ENCODE results near the gene TRIB2. TPM values are rescaled to one million over a fixed set of nuclear protein-coding genes. Genes with fewer than 3 reads are reported as not detected.

TRIB2 gene
- total and polyA plus RNA-seq, 8 donors = 4.0 to 66.9 (median 16.1) TPM

GRCh38 chr2:12770300-12770968, 53.7 kb downstream of the TRIB2 start:
- 57 to 58% methylated on average over 8 of the region's 8 CpGs for WGBS, 2 donors
- FAIRE-seq (no peak), DNase-seq (no peak), ATAC-seq (no peak)
- no peaks in the 10 kb centered on the region for H3K9me3 ChIP-seq
- no peak overlapping the region for H3K27ac ChIP-seq
- H3K4me3 ChIP-seq = no peak overlapping the region
- no peaks in the 10 kb centered on the region for H3K27me3 ChIP-seq
- intact Hi-C loops (cut with DNase I) = no loop called here
- no peaks in the 10 kb centered on the region for H3K4me1 ChIP-seq
- no peaks in the 10 kb centered on the region for H3K36me3 ChIP-seq
- no peak for TF ChIP-seq CTCF (IDR thresholded peaks at IDR 0.05)

GRCh38 chr2:12771154-12771553, 54.4 kb downstream of the TRIB2 start:
- 82 to 91% methylated on average over 3 of the region's 3 CpGs for whole genome bisulfite sequencing, 2 donors
- ATAC-seq (no peak), FAIRE-seq (no peak), DNase-seq (no peak)
- H3K4me1 ChIP-seq = no peaks in the 10 kb centered on the region
- no peaks in the 10 kb centered on the region for H3K36me3 ChIP-seq
- no peak overlapping the region for H3K4me3 ChIP-seq
- H3K27me3 ChIP-seq = no peaks in the 10 kb centered on the region
- intact Hi-C loops (cut with DNase I) = no loop called here
- H3K9me3 ChIP-seq = no peaks in the 10 kb centered on the region
- no peak overlapping the region for H3K27ac ChIP-seq
- no peak for TF ChIP-seq CTCF (IDR thresholded peaks at IDR 0.05)

GRCh38 chr2:12773586-12774394, 57.1 kb downstream of the TRIB2 start:
- Histone ChIP-seq H3K27me3 (no peaks in the 10 kb centered on the region), H3K4me1 (no peaks in the 10 kb centered on the region), H3K27ac (no peak overlapping the region), H3K36me3 (no peaks in the 10 kb centered on the region), H3K9me3 (no peaks in the 10 kb centered on the region), H3K4me3 (no peak overlapping the region)
- ATAC-seq = no peak
- TF ChIP-seq CTCF (IDR thresholded peaks at IDR 0.05) = no peak
- WGBS, 2 donors = 25 to 32% methylated on average over 3 of the region's 3 CpGs
- no peak for DNase-seq
- intact Hi-C loops (cut with DNase I) = no loop called here
- no peak for FAIRE-seq

GRCh38 chr2:12774395-12774727, 57.6 kb downstream of the TRIB2 start:
- no peaks in the 10 kb centered on the region for H3K27me3 ChIP-seq
- H3K4me3 ChIP-seq = no peak overlapping the region
- H3K9me3 ChIP-seq = no peaks in the 10 kb centered on the region
- DNase-seq (no peak), FAIRE-seq (no peak), ATAC-seq (no peak)
- no peak for TF ChIP-seq CTCF (IDR thresholded peaks at IDR 0.05)
- H3K36me3 ChIP-seq = no peaks in the 10 kb centered on the region
- intact Hi-C loops (cut with DNase I) = no loop called here
- no peak overlapping the region for H3K27ac ChIP-seq
- no peaks in the 10 kb centered on the region for H3K4me1 ChIP-seq
- 75 to 80% methylated on average over 1 of the region's 1 CpG for WGBS, 2 donors

GRCh38 chr2:12776521-12776961, 59.8 kb downstream of the TRIB2 start:
- FAIRE-seq (no peak), ATAC-seq (no peak), DNase-seq (no peak)
- no peaks in the 10 kb centered on the region for H3K27me3 ChIP-seq
- no peaks in the 10 kb centered on the region for H3K4me1 ChIP-seq
- no peaks in the 10 kb centered on the region for H3K36me3 ChIP-seq
- H3K9me3 ChIP-seq = no peaks in the 10 kb centered on the region
- no peak overlapping the region for H3K4me3 ChIP-seq
- H3K27ac ChIP-seq = no peak overlapping the region
- TF ChIP-seq CTCF (IDR thresholded peaks at IDR 0.05) = no peak
- WGBS, 2 donors = 55 to 81% methylated on average over 1 of the region's 1 CpG
- intact Hi-C loops (cut with DNase I) = no loop called here

All from pancreas (tissue), 10 donors.